Nephron (organoid): ENCODE data around the gene ARHGAP45.
"Not testable (repeated sequence)": the region's sequence is repeated elsewhere in the genome, so short reads cannot be mapped to it uniquely, and the experiment has no call there.

Experiments used
- H3K27ac Mint-ChIP-seq, 3 experiments: 2 replicates each; pipeline ENCODE4 v1.8.0; 2020; ENCODE audit warnings: mixed read lengths in 3 of 3, mild to moderate bottlenecking in 2 of 3, moderate library complexity in 1 of 3
- H3K27me3 Mint-ChIP-seq: 2 replicates; pipeline ENCODE4 v1.8.0; 2021; ENCODE audit warnings: low read depth, mild to moderate bottlenecking, moderate library complexity, mixed read lengths
- H3K36me3 Mint-ChIP-seq: 2 replicates; pipeline ENCODE4 v1.8.0; 2020; ENCODE audit warnings: low read depth, mixed read lengths
- H3K4me1 Mint-ChIP-seq: 2 replicates; pipeline ENCODE4 v1.8.0; 2020; ENCODE audit warnings: mixed read lengths
- H3K4me3 Mint-ChIP-seq, 3 experiments: 2 replicates each; pipeline ENCODE4 v1.8.0; 2020; ENCODE audit warnings: mild to moderate bottlenecking in 3 of 3, mixed read lengths in 3 of 3, moderate library complexity in 2 of 3
- H3K9me3 Mint-ChIP-seq: 2 replicates; pipeline ENCODE4 v1.8.0; 2020; ENCODE audit warnings: mixed read lengths
- CTCF ChIP-seq, 3 experiments: fragments of 200-600 bp; sonication (generic); IDR thresholded peaks; one replicate each; pipeline ENCODE4 v1.5.0; 2021; ENCODE audit warnings: antibody characterized with exemption in 3 of 3; ENCODE audit not compliant: unreplicated experiment in 3 of 3

ARHGAP45 gene

GRCh38 chr19:1125601-1126467 lies 58.9 kb downstream of the ARHGAP45 start:
- peaks cover 14% of the 10 kb centered on the region for H3K36me3 Mint-ChIP-seq
- no peak overlapping the region for H3K27ac Mint-ChIP-seq
- no peaks in the 10 kb centered on the region for H3K9me3 Mint-ChIP-seq

GRCh38 chr19:1126984-1127760 lies 60.2 kb downstream of the ARHGAP45 start:
- no peak for TF ChIP-seq CTCF (IDR thresholded peaks at IDR 0.05; ENCODE audit: unreplicated experiment in 3 of 3)
- H3K27ac Mint-ChIP-seq, result no peak overlapping the region
- H3K4me1 Mint-ChIP-seq, result no peaks in the 10 kb centered on the region
- H3K4me3 Mint-ChIP-seq, result no peak overlapping the region
- H3K36me3 Mint-ChIP-seq, result peaks cover 7% of the 10 kb centered on the region
- H3K9me3 Mint-ChIP-seq, result no peaks in the 10 kb centered on the region
- H3K27me3 Mint-ChIP-seq, result no peaks in the 10 kb centered on the region

More at GRCh38 chr19:1125601-1126467, 58.9 kb downstream of the ARHGAP45 start:
- Mint-ChIP-seq H3K4me3 (no peak overlapping the region), H3K27me3 (no peaks in the 10 kb centered on the region), H3K4me1 (no peaks in the 10 kb centered on the region)
- no peak for TF ChIP-seq CTCF (IDR thresholded peaks at IDR 0.05; ENCODE audit: unreplicated experiment in 3 of 3)

- H3K27ac Mint-ChIP-seq, result no peak overlapping the region
- no peak overlapping the region for H3K4me3 Mint-ChIP-seq
- H3K36me3 Mint-ChIP-seq, result peaks cover 3% of the 10 kb centered on the region
- no peak for TF ChIP-seq CTCF (IDR thresholded peaks at IDR 0.05; ENCODE audit: unreplicated experiment in 3 of 3)
- H3K27me3 Mint-ChIP-seq, result no peaks in the 10 kb centered on the region
- H3K9me3 Mint-ChIP-seq, result no peaks in the 10 kb centered on the region
- H3K4me1 Mint-ChIP-seq, result no peaks in the 10 kb centered on the region
Measured at GRCh38 chr19:1128106-1128505, 61.1 kb downstream of the ARHGAP45 start.

- H3K9me3 Mint-ChIP-seq, H3K27ac Mint-ChIP-seq, H3K4me1 Mint-ChIP-seq, H3K36me3 Mint-ChIP-seq, H3K27me3 Mint-ChIP-seq, H3K4me3 Mint-ChIP-seq: not testable (repeated sequence)
Measured at GRCh38 chr19:1129084-1129483, 62.1 kb downstream of the ARHGAP45 start.

- no peak overlapping the region for H3K27ac Mint-ChIP-seq
- no peak overlapping the region for H3K4me3 Mint-ChIP-seq
- no peaks in the 10 kb centered on the region for H3K9me3 Mint-ChIP-seq
- H3K36me3 Mint-ChIP-seq, result no peaks in the 10 kb centered on the region
- no peak for TF ChIP-seq CTCF (IDR thresholded peaks at IDR 0.05; ENCODE audit: unreplicated experiment in 3 of 3)
- no peaks in the 10 kb centered on the region for H3K4me1 Mint-ChIP-seq
- H3K27me3 Mint-ChIP-seq, result no peaks in the 10 kb centered on the region
Measured at GRCh38 chr19:1129535-1129934, 62.6 kb downstream of the ARHGAP45 start.
